Hepatocyte (in vitro differentiated cells): ENCODE data around the gene CRLF1.

Experiments
- CTCF ChIP-seq: fragments of 200-600 bp; sonication (generic); IDR thresholded peaks from 2 replicates; pipeline ENCODE4 v1.5.1; 2016; ENCODE audit warnings: antibody characterized with exemption, mild to moderate bottlenecking; ENCODE audit not compliant: poor library complexity
- EZH2 ChIP-seq: fragments of 200-600 bp; sonication (generic); IDR thresholded peaks from 2 replicates; pipeline ENCODE4 v1.6.1; 2016; ENCODE audit warnings: antibody characterized with exemption, mild to moderate bottlenecking, borderline replicate concordance

GRCh38 chr19:18653853-18654252, 47.3 kb upstream of the CRLF1 start:
- TF ChIP-seq CTCF (no peak), EZH2 (no peak)
